ENCODE measurements around the gene MPHOSPH9.
A peak's percentile ranks its signal among the peaks of the same experiment; 100 is the strongest.

- TF ChIP-seq CTCF (IDR thresholded peaks at IDR 0.05), result no peak
- TF ChIP-seq POLR2AphosphoS5 (IDR thresholded peaks at IDR 0.05), result peak; percentile 78
- no peak for TF ChIP-seq POLR2A (IDR thresholded peaks at IDR 0.05)
- TF ChIP-seq EP300 (IDR thresholded peaks at IDR 0.05), result no peak
These were observed 106.4 kb downstream of the MPHOSPH9 start for GRCh38 chr12:123126294-123127181.

Data from gastroesophageal sphincter (tissue), 3 donors.